ENCODE results near the gene EEIG1.

- TF ChIP-seq CTCF (IDR thresholded peaks at IDR 0.05) (no peak), POLR2A (IDR thresholded peaks at IDR 0.05) (no peak)
Measured at GRCh38 chr9:127946728-127947127, 34.1 kb downstream of the EEIG1 start.
